Right lobe of liver (tissue), 4 donors: ENCODE results near the gene ARHGEF9.

Experiments used
- CTCF ChIP-seq, 4 donors: fragments of 200-600 bp in 3 of 4; fragments of 450-650 bp in 1 of 4; IDR thresholded peaks; one replicate each; pipeline versions ENCODE4 v1.5.1 to v1.8.0; 2016 to 2022; ENCODE audit warnings: antibody characterized with exemption in 4 of 4, mild to moderate bottlenecking in 2 of 4
- POLR2A ChIP-seq: fragments of 450-650 bp; IDR thresholded peaks from one replicate; pipeline ENCODE4 v1.6.1; 2017; ENCODE audit warnings: antibody characterized with exemption, mild to moderate bottlenecking
- donor health status: DM: no; HTN: no; CAD: no.
- donor health status: DM: no; HTN: no; CAD: no.
- donor health status: DM: no; HTN: yes; CAD: no.

- no peak for TF ChIP-seq CTCF (IDR thresholded peaks at IDR 0.05)
- no peak for TF ChIP-seq POLR2A
These were observed 111.1 kb downstream of the ARHGEF9 start for GRCh38 chrX:63673896-63674295.
